C4-2B (cell line): ENCODE results near the gene SH3RF1.

Experiments used
- ZFX ChIP-seq: fragments of 450-650 bp; IDR thresholded peaks from 2 replicates; pipeline ENCODE4 v1.6.1; 2017
- TF ChIP-seq, protein P1 (sequence below): fragments of 450-650 bp; conservative IDR thresholded peaks from 2 replicates; pipeline ENCODE4 v1.5.1; 2017; ENCODE audit warnings: mild to moderate bottlenecking

DNA sequence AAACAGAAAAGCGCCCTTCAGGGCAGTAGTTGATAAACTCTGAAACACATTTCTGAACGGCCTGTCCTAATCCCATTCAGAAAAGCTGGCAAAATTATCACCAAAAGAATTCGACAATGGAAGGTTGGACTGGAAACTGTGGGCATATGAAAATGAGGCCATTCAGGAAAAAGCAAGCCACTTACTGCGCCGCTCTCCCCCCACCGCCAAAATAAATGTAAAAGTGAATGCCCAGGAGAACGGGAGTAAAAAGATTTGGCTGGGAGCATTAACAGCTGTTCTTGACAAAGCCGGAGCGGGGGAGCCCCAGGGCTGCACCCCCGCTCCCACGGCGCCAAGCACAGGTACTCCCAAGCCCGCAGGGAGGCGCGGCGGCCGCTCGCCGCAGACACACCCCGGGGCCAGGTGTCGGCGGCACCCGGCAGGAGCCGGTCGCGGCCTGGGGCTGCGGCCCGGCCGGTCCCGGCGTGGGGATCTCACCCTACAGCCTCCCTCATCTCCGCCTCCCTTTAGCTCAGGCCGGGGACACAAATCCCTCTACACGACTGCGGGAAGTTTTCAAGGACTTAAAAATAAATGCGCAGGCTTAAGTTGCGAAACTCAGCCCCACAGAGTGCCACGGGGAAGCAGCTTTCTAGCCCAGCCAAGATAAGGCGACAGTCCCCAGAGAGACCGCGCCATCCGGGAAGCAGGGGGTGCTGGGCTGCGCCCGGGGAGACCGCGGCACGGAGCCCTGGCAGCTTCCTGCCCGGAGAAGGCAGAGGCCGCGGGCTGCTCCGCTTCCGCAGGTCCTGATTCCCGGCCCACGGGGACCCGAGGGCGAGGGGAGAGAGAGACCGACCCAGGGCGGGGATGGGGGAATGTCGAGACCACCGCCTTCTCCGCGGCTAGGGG is 593 bp downstream of the SH3RF1 start:
- TF ChIP-seq, protein P1, sequence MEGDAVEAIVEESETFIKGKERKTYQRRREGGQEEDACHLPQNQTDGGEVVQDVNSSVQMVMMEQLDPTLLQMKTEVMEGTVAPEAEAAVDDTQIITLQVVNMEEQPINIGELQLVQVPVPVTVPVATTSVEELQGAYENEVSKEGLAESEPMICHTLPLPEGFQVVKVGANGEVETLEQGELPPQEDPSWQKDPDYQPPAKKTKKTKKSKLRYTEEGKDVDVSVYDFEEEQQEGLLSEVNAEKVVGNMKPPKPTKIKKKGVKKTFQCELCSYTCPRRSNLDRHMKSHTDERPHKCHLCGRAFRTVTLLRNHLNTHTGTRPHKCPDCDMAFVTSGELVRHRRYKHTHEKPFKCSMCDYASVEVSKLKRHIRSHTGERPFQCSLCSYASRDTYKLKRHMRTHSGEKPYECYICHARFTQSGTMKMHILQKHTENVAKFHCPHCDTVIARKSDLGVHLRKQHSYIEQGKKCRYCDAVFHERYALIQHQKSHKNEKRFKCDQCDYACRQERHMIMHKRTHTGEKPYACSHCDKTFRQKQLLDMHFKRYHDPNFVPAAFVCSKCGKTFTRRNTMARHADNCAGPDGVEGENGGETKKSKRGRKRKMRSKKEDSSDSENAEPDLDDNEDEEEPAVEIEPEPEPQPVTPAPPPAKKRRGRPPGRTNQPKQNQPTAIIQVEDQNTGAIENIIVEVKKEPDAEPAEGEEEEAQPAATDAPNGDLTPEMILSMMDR = peak; percentile 10
- peak; percentile 71 for TF ChIP-seq ZFX
